GM10248 (cell line): ENCODE measurements around the gene ITCH.
"Not testable (repeated sequence)": the region's sequence is repeated elsewhere in the genome, so short reads cannot be mapped to it uniquely, and the experiment has no call there.

Source experiments
- CTCF ChIA-PET: fragments of 300-600 bp; sonication (Branson Sonifier 250); formaldehyde crosslinking; extraction: SDS; loops from one replicate; lab custom pipeline; 2021; ENCODE audit warnings: antibody characterized with exemption; lab: Yijun Ruan, JAX
- POLR2A ChIA-PET: fragments of 350-650 bp; sonication (Branson Sonifier 250); formaldehyde crosslinking; extraction: SDS; loops from one replicate; lab custom pipeline; 2020; ENCODE audit warnings: antibody characterized with exemption; lab: Yijun Ruan, JAX
- DNase-seq: peaks from one replicate; pipeline ENCODE4 v3.0.0; 2012; ENCODE audit errors: extremely low spot score
- CTCF ChIP-seq: IDR thresholded peaks from 2 replicates; pipeline ENCODE4 v1.5.1; 2012; ENCODE audit warnings: mild to moderate bottlenecking, low read depth; ENCODE audit errors: extremely low read depth, missing control alignments, control extremely low read depth

Gene ITCH

GRCh38 chr20:34367155-34367554, 4.1 kb downstream of the ITCH start:
- TF ChIP-seq CTCF, result no peak
- no peak for DNase-seq
- ChIA-PET POLR2A (no interaction called here), CTCF (no interaction called here)

- CTCF ChIA-PET, result interaction anchor here (1.6 kb wide), 1 partner anchor 55 kb away, joined by 4 read pairs; no protein-coding TSS in a partner anchor
- DNase-seq, POLR2A ChIA-PET: not testable (repeated sequence)
These were observed 4.8 kb downstream of the ITCH start for GRCh38 chr20:34367911-34368310.

- TF ChIP-seq CTCF, result no peak
- ChIA-PET POLR2A (no interaction called here), CTCF (interaction anchor here (1.6 kb wide), 1 partner anchor 56 kb away, joined by 4 read pairs; no protein-coding TSS in a partner anchor)
- DNase-seq, result no peak
These were observed 5.5 kb downstream of the ITCH start for GRCh38 chr20:34368547-34368946.

GRCh38 chr20:34369265-34369664, 6.2 kb downstream of the ITCH start:
- ChIA-PET POLR2A (no interaction called here), CTCF (interaction anchor here (1.6 kb wide), 1 partner anchor 57 kb away, joined by 4 read pairs; no protein-coding TSS in a partner anchor)
- DNase-seq, result no peak
- TF ChIP-seq CTCF, result no peak

GRCh38 chr20:34370062-34370461, 7.0 kb downstream of the ITCH start:
- ChIA-PET POLR2A (no interaction called here), CTCF (no interaction called here)

GRCh38 chr20:34373445-34373844, 10.4 kb downstream of the ITCH start:
- ChIA-PET CTCF (no interaction called here), POLR2A (no interaction called here)
- no peak for DNase-seq
- TF ChIP-seq CTCF, result no peak

More at GRCh38 chr20:34370062-34370461, 7.0 kb downstream of the ITCH start:
- no peak for DNase-seq
- no peak for TF ChIP-seq CTCF

- ChIA-PET POLR2A (no interaction called here), CTCF (interaction anchor here (1.2 kb wide), 1 partner anchor 28 kb away, joined by 3 read pairs; no protein-coding TSS in a partner anchor)
- no peak for DNase-seq
- TF ChIP-seq CTCF, result no peak
These were observed 11.2 kb downstream of the ITCH start for GRCh38 chr20:34374209-34374760.
